ENCODE data around the gene NEURL2. TPM values are rescaled to one million over a fixed set of nuclear protein-coding genes. Genes with fewer than 3 reads are reported as not detected.

Gene NEURL2, protein sequence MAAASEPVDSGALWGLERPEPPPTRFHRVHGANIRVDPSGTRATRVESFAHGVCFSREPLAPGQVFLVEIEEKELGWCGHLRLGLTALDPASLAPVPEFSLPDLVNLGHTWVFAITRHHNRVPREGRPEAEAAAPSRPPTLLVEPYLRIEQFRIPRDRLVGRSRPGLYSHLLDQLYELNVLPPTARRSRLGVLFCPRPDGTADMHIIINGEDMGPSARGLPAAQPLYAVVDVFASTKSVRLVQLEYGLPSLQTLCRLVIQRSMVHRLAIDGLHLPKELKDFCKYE
- polyA plus RNA-seq (2013, experiment 1 of 2): 4.3 TPM
- polyA plus RNA-seq (2013, experiment 2 of 2): 3.6 TPM

DNA sequence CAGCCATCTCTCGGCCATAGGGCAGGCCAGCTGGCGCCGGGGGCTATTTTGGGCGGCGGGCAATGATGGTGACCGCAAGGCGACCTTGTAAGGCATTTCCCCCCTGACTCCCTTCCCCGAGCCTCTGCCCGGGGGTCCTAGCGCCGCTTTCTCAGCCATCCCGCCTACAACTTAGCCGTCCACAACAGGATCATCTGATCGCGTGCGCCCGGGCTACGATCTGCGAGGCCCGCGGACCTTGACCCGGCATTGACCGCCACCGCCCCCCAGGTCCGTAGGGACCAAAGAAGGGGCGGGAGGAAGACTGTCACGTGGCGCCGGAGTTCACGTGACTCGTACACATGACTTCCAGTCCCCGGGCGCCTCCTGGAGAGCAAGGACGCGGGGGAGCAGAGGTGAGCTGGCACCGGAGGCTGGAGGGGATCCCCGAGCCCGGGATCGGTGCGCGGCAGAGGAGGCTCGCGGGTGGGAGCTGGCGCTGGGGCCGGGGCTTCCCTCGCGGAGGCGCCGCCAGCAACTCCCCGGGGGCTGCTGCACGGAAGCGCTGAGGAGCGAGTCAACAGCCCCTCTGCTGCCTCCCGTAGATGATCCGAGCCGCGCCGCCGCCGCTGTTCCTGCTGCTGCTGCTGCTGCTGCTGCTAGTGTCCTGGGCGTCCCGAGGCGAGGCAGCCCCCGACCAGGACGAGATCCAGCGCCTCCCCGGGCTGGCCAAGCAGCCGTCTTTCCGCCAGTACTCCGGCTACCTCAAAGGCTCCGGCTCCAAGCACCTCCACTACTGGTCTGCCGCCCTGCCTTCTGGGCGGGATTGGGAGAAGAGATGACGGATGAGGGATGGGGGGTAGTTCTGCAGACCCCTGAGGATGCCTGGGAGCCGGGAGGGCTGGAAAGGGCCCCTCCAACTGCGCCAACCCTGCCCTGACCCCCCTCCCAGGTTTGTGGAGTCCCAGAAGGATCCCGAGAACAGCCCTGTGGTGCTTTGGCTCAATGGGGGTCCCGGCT is at the start of gene NEURL2, which contains the start of gene CTSA:
Gene NEURL2 (minus strand): TSS at position 224 of the 999 bp plus-strand sequence. CDS start 217 bp downstream, at position 7.
Gene CTSA (plus strand): TSS at position 351 of the 999 bp plus-strand sequence. CDS start 234 bp downstream, at position 585.
- H3K36me3 ChIP-seq (ENCODE audit: control insufficient read depth in 1 of 2, insufficient read depth in 2 of 2, low read depth in 1 of 2, low read length in 2 of 2): peaks cover 50 to 66% of the 10 kb centered on the region in 2 experiments
- H2BK12ac ChIP-seq (ENCODE audit: low read length in 2 of 2): peak within 1 kb of the TSS; percentile 14 to 93
- peaks cover 37% of the 10 kb centered on the region for H3K79me1 ChIP-seq (replicated peaks; ENCODE audit: low read length, poor library complexity, severe bottlenecking)
- peak; percentile 95 for DNase-seq
- no peaks in the 10 kb centered on the region for H3K9me3 ChIP-seq (ENCODE audit: control insufficient read depth, low read length)
- peak within 1 kb of the TSS; percentile 88 to 98 for H3K18ac ChIP-seq (ENCODE audit: low read depth in 1 of 2, low read length in 2 of 2)
- H3K9ac ChIP-seq (ENCODE audit: low read length): peak within 1 kb of the TSS; percentile 91
- H3K4me3 ChIP-seq (ENCODE audit: insufficient read depth in 1 of 2, low read depth in 1 of 2, low read length in 2 of 2): peak within 1 kb of the TSS; percentile 78 to 88
- H3K23ac ChIP-seq (ENCODE audit: low read length in 2 of 2): peak within 1 kb of the TSS in 1 of 2 experiments; percentile 77
- peak within 1 kb of the TSS; percentile 28 for H2AK5ac ChIP-seq (ENCODE audit: low read length, severe bottlenecking)
- 3% methylated on average over 64 of the region's 78 CpGs for WGBS
- H3K27me3 ChIP-seq (ENCODE audit: control insufficient read depth in 1 of 2, insufficient read depth in 1 of 2, low read length in 2 of 2): no peaks in the 10 kb centered on the region
- peak within 1 kb of the TSS; percentile 81 for H4K8ac ChIP-seq (ENCODE audit: low read length)
- H3K27ac ChIP-seq (ENCODE audit: low read length, poor library complexity, severe bottlenecking): peak within 1 kb of the TSS; percentile 25
- peaks cover 33% of the 10 kb centered on the region for H3K4me1 ChIP-seq (ENCODE audit: control insufficient read depth, insufficient read depth, low read depth, low read length)
- H2BK5ac ChIP-seq (ENCODE audit: low read depth, low read length, poor library complexity, severe bottlenecking): peak within 1 kb of the TSS; percentile 40
- H3K4ac ChIP-seq (ENCODE audit: low read depth in 1 of 2, low read length in 2 of 2): peak within 1 kb of the TSS; percentile 39 to 96
- H3K4me2 ChIP-seq (ENCODE audit: low read length, poor library complexity, severe bottlenecking): peak within 1 kb of the TSS; percentile 99
- H2BK120ac ChIP-seq (ENCODE audit: low read depth, low read length): peak within 1 kb of the TSS; percentile 88
- peak within 1 kb of the TSS; percentile 78 for H4K91ac ChIP-seq (ENCODE audit: low read length)
- peak within 1 kb of the TSS; percentile 88 for H2AFZ ChIP-seq (ENCODE audit: low read depth, low read length)
- H3K14ac ChIP-seq (ENCODE audit: low read length in 2 of 2): peak within 1 kb of the TSS in 1 of 2 experiments; percentile 90
- H2BK15ac ChIP-seq (ENCODE audit: low read depth, poor library complexity, severe bottlenecking): peak within 1 kb of the TSS; percentile 100

GRCh38 chr20:45940469-45940868 is 49.5 kb upstream of the NEURL2 start:
- H3K4me2 ChIP-seq (ENCODE audit: low read length, poor library complexity, severe bottlenecking): no peak overlapping the region
- H4K8ac ChIP-seq (ENCODE audit: low read length): no peak overlapping the region
- WGBS: 96% methylated on average over 13 of the region's 13 CpGs
- H2BK5ac ChIP-seq (ENCODE audit: low read depth, low read length, poor library complexity, severe bottlenecking): no peak overlapping the region
- no peak overlapping the region for H2AK5ac ChIP-seq (ENCODE audit: low read length, severe bottlenecking)
- no peak overlapping the region for H2BK15ac ChIP-seq (ENCODE audit: low read depth, poor library complexity, severe bottlenecking)
- H2AFZ ChIP-seq (ENCODE audit: low read depth, low read length): no peak overlapping the region
- H3K14ac ChIP-seq (ENCODE audit: low read length in 2 of 2): no peak overlapping the region
- H3K4ac ChIP-seq (ENCODE audit: low read depth in 1 of 2, low read length in 2 of 2): no peak overlapping the region
- no peak overlapping the region for H3K27ac ChIP-seq (ENCODE audit: low read length, poor library complexity, severe bottlenecking)
- H3K36me3 ChIP-seq (ENCODE audit: control insufficient read depth in 1 of 2, insufficient read depth in 2 of 2, low read depth in 1 of 2, low read length in 2 of 2): peaks cover 65 to 74% of the 10 kb centered on the region in 2 experiments
- H3K79me1 ChIP-seq (replicated peaks; ENCODE audit: low read length, poor library complexity, severe bottlenecking): peaks cover 29% of the 10 kb centered on the region
- H3K4me1 ChIP-seq (ENCODE audit: control insufficient read depth, insufficient read depth, low read depth, low read length): peaks cover 11% of the 10 kb centered on the region
- no peak overlapping the region for H2BK12ac ChIP-seq (ENCODE audit: low read length in 2 of 2)
- no peaks in the 10 kb centered on the region for H3K27me3 ChIP-seq (ENCODE audit: control insufficient read depth in 1 of 2, insufficient read depth in 1 of 2, low read length in 2 of 2)
- no peak overlapping the region for H3K23ac ChIP-seq (ENCODE audit: low read length in 2 of 2)
- H3K4me3 ChIP-seq (ENCODE audit: insufficient read depth in 1 of 2, low read depth in 1 of 2, low read length in 2 of 2): no peak overlapping the region
- H4K91ac ChIP-seq (ENCODE audit: low read length): no peak overlapping the region
- H2BK120ac ChIP-seq (ENCODE audit: low read depth, low read length): no peak overlapping the region
- no peak overlapping the region for H3K18ac ChIP-seq (ENCODE audit: low read depth in 1 of 2, low read length in 2 of 2)
- no peak for DNase-seq
- H3K9ac ChIP-seq (ENCODE audit: low read length): no peak overlapping the region
- no peaks in the 10 kb centered on the region for H3K9me3 ChIP-seq (ENCODE audit: control insufficient read depth, low read length)

DNA sequence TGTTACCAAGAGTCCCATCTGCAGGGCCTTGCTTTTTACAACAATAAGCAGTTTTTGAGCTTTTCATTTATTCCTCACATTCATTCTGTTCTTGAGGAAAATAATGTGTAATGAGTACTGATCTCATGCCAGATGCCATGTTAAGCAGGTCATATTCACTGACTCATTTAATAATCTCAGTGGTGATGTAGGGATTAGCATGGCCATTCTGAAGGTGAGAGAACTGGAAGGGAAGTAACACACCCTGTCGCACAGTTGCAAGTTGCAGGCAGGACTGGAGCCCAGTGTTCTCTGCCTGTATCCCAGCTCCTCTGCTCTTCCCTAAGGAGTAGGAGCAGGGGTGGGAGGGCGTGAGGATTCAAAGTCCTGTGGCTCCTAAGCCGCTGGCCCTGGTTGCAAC is 49.0 kb upstream of the NEURL2 start:
- Histone ChIP-seq H2AFZ (ENCODE audit: low read depth, low read length) (no peak overlapping the region), H3K4me2 (ENCODE audit: low read length, poor library complexity, severe bottlenecking) (no peak overlapping the region), H3K14ac (ENCODE audit: low read length in 2 of 2) (no peak overlapping the region), H2BK5ac (ENCODE audit: low read depth, low read length, poor library complexity, severe bottlenecking) (no peak overlapping the region), H3K4me3 (ENCODE audit: insufficient read depth in 1 of 2, low read depth in 1 of 2, low read length in 2 of 2) (no peak overlapping the region), H3K27me3 (ENCODE audit: control insufficient read depth in 1 of 2, insufficient read depth in 1 of 2, low read length in 2 of 2) (no peaks in the 10 kb centered on the region), H2BK120ac (ENCODE audit: low read depth, low read length) (no peak overlapping the region), H2BK12ac (ENCODE audit: low read length in 2 of 2) (no peak overlapping the region), H3K4me1 (ENCODE audit: control insufficient read depth, insufficient read depth, low read depth, low read length) (peaks cover 8% of the 10 kb centered on the region), H3K18ac (ENCODE audit: low read depth in 1 of 2, low read length in 2 of 2) (no peak overlapping the region), H2BK15ac (ENCODE audit: low read depth, poor library complexity, severe bottlenecking) (no peak overlapping the region), H3K27ac (ENCODE audit: low read length, poor library complexity, severe bottlenecking) (no peak overlapping the region), H3K4ac (ENCODE audit: low read depth in 1 of 2, low read length in 2 of 2) (no peak overlapping the region), H4K91ac (ENCODE audit: low read length) (no peak overlapping the region), H3K36me3 (ENCODE audit: control insufficient read depth in 1 of 2, insufficient read depth in 2 of 2, low read depth in 1 of 2, low read length in 2 of 2) (peaks cover 61 to 70% of the 10 kb centered on the region in 2 experiments), H3K79me1 (replicated peaks; ENCODE audit: low read length, poor library complexity, severe bottlenecking) (peaks cover 29% of the 10 kb centered on the region), H3K23ac (ENCODE audit: low read length in 2 of 2) (no peak overlapping the region), H2AK5ac (ENCODE audit: low read length, severe bottlenecking) (no peak overlapping the region), H3K9me3 (ENCODE audit: control insufficient read depth, low read length) (no peaks in the 10 kb centered on the region), H4K8ac (ENCODE audit: low read length) (no peak overlapping the region), H3K9ac (ENCODE audit: low read length) (no peak overlapping the region)
- 98% methylated on average over 3 of the region's 3 CpGs for WGBS
- DNase-seq: no peak
